Neural crest cell (in vitro differentiated cells): ENCODE measurements around the gene ENGASE. TPM values are rescaled to one million over a fixed set of nuclear protein-coding genes. Genes with fewer than 3 reads are reported as not detected.

Experiments used
- DNase-seq: peaks from one replicate; pipeline ENCODE4 v3.0.0; 2021; ENCODE audit warnings: low read depth, mixed read lengths, low spot score
- H3K27ac Mint-ChIP-seq: one replicate; pipeline ENCODE4 v1.8.0; 2021; ENCODE audit warnings: mild to moderate bottlenecking, mixed read lengths; ENCODE audit not compliant: unreplicated experiment
- H3K27me3 Mint-ChIP-seq: 2 replicates; pipeline ENCODE4 v1.8.0; 2021; ENCODE audit warnings: low read depth, mild to moderate bottlenecking, mixed read lengths
- H3K36me3 Mint-ChIP-seq: 2 replicates; pipeline ENCODE4 v1.8.0; 2021; ENCODE audit warnings: low read depth, mild to moderate bottlenecking, mixed read lengths
- H3K4me1 Mint-ChIP-seq: 2 replicates; pipeline ENCODE4 v1.8.0; 2021; ENCODE audit warnings: mixed read lengths
- H3K4me3 Mint-ChIP-seq: one replicate; pipeline ENCODE4 v1.8.0; 2021; ENCODE audit warnings: mild to moderate bottlenecking, mixed read lengths
- H3K9me3 Mint-ChIP-seq: 2 replicates; pipeline ENCODE4 v1.8.0; 2021; ENCODE audit warnings: mixed read lengths
- total RNA-seq: library from RNA; stranded (reverse); gene quantifications from 2 replicates; pipeline ENCODE4 v1.2.1, GENCODE V29; 2021
- TF ChIP-seq, protein P1 (sequence below): fragments of 200-600 bp; sonication (generic); conservative IDR thresholded peaks from 2 replicates; pipeline ENCODE4 v1.5.0; 2021; ENCODE audit warnings: antibody characterized with exemption, mild to moderate bottlenecking

Gene ENGASE
- total RNA-seq, 1 donor from 2014 or later: 52.6 TPM

DNA sequence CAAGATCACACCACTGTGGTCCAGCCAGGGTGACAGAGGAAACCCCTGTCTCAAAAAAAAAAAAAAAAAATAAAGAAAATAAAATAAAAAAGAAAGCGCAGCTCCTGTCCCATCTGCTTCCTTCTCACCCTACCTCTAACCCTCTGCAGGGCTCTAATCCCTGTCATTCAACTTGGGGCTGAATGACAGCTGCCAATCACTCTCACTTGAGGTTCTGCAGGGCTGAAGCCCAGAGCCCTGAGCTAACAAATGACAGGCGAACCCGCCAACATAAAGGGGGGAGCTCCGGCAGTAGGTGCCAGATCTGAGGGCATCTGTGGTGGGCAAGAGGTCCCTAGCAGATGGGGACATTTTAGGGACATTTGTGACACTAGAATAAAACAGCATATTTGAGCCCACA lies 44.3 kb downstream of the ENGASE start:
- H3K36me3 Mint-ChIP-seq: no peaks in the 10 kb centered on the region
- H3K27ac Mint-ChIP-seq: no peak overlapping the region
- no peak for DNase-seq
- no peaks in the 10 kb centered on the region for H3K9me3 Mint-ChIP-seq
- no peak overlapping the region for H3K4me3 Mint-ChIP-seq
- H3K27me3 Mint-ChIP-seq: no peaks in the 10 kb centered on the region
- no peaks in the 10 kb centered on the region for H3K4me1 Mint-ChIP-seq
- TF ChIP-seq, protein P1, sequence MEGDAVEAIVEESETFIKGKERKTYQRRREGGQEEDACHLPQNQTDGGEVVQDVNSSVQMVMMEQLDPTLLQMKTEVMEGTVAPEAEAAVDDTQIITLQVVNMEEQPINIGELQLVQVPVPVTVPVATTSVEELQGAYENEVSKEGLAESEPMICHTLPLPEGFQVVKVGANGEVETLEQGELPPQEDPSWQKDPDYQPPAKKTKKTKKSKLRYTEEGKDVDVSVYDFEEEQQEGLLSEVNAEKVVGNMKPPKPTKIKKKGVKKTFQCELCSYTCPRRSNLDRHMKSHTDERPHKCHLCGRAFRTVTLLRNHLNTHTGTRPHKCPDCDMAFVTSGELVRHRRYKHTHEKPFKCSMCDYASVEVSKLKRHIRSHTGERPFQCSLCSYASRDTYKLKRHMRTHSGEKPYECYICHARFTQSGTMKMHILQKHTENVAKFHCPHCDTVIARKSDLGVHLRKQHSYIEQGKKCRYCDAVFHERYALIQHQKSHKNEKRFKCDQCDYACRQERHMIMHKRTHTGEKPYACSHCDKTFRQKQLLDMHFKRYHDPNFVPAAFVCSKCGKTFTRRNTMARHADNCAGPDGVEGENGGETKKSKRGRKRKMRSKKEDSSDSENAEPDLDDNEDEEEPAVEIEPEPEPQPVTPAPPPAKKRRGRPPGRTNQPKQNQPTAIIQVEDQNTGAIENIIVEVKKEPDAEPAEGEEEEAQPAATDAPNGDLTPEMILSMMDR: no peak

DNA sequence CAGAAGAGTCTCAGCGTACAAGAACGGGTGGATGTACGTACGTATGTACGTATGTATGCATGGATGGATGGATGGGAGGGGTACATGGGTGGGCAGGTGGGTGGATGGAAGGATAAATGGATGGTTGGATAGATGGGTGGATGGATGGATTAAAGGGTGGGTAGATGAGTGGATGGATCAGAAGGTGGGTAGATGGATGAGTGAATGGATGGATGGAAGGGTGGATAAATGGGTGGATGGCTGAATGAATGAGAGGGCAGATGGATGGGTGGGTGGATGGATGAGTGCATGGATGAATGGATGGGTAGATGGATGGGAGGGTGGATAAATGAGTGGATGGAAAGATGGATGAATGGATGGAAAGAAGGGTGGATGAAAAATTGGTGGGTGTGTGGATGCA lies 45.6 kb downstream of the ENGASE start:
- no peaks in the 10 kb centered on the region for H3K27me3 Mint-ChIP-seq
- TF ChIP-seq, protein P1: no peak
- no peaks in the 10 kb centered on the region for H3K36me3 Mint-ChIP-seq
- H3K27ac Mint-ChIP-seq: no peak overlapping the region
- no peaks in the 10 kb centered on the region for H3K9me3 Mint-ChIP-seq
- no peak for DNase-seq
- no peaks in the 10 kb centered on the region for H3K4me1 Mint-ChIP-seq
- H3K4me3 Mint-ChIP-seq: no peak overlapping the region

DNA sequence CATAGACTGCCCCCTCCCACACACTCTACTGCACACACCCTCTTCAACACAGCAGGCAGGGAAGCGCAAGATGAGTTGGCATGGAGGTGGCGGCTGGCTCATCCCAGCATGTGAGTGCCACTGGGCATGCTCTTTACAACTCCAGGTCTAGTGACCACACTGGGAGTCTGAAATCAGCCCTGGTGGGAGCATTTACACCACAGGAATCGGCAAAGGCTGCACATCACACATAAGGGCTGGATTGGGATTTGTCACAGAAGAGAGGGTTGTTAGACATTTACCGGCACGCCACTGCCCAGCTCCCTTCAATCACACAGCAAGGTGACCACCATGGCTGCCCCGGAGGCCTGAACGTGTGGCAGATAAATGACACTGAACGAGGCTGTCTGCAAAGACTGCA lies 49.4 kb downstream of the ENGASE start:
- Mint-ChIP-seq H3K4me3 (no peak overlapping the region), H3K9me3 (no peaks in the 10 kb centered on the region), H3K4me1 (no peaks in the 10 kb centered on the region), H3K27me3 (peaks cover 6% of the 10 kb centered on the region), H3K36me3 (no peaks in the 10 kb centered on the region), H3K27ac (no peak overlapping the region)
- TF ChIP-seq, protein P1: no peak
- DNase-seq: no peak

DNA sequence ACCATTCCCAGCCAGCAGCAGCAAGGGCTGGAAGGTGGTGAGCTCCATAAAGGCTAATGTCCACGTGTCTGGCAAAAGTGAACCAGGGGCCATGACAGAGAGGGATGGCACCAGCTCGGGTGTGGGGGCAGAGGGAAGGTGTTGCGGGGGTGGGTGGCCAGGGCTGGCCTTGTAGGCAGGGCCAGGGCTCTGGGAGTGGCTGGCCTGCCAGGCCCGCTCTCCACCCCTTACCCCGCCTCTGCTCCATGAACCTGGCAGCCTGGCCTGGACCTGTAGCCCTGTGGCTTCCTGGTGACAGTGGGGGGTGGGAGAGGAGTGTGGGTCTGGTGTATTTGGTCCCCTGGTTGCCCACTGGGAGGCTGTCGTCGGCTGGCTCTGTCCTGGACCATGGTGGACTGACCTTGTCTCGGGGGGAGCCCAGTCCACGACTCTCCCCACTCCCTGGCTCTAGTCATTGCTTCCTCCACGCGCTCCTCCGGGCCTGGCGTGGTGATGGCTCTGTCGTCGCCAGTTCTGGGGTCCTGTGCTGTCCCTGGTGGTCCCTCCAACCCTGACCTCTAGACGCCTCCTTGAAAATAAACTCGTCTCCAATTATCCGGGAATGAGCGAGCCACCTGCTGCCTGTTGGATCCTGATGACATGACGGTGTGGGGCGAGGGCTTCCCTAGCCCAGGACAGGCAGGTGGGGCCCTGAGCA lies 50.0 kb downstream of the ENGASE start:
- H3K27me3 Mint-ChIP-seq: peaks cover 6% of the 10 kb centered on the region
- H3K4me1 Mint-ChIP-seq: no peaks in the 10 kb centered on the region
- no peak overlapping the region for H3K27ac Mint-ChIP-seq

GRCh38 chr17:79125503-79125902 lies 50.9 kb downstream of the ENGASE start:
- H3K27me3 Mint-ChIP-seq: peaks cover 6% of the 10 kb centered on the region

More for the DNA sequence above, 50.0 kb downstream of the ENGASE start:
- no peak for DNase-seq
- TF ChIP-seq, protein P1: no peak
- Mint-ChIP-seq H3K9me3 (no peaks in the 10 kb centered on the region), H3K4me3 (no peak overlapping the region), H3K36me3 (no peaks in the 10 kb centered on the region)

More at GRCh38 chr17:79125503-79125902, 50.9 kb downstream of the ENGASE start:
- Mint-ChIP-seq H3K36me3 (no peaks in the 10 kb centered on the region), H3K4me3 (no peak overlapping the region), H3K27ac (no peak overlapping the region), H3K9me3 (no peaks in the 10 kb centered on the region), H3K4me1 (no peaks in the 10 kb centered on the region)
- DNase-seq: no peak
- TF ChIP-seq, protein P1: no peak
